Mammary epithelial cell (primary cell): ENCODE measurements around the gene CAPN7.

Source experiments
- CTCF ChIP-seq, 2 donors: IDR thresholded peaks in 1 of 2; conservative IDR thresholded peaks in 1 of 2; 2 replicates each; pipeline ENCODE4 v1.5.1; 2011 to 2012; ENCODE audit warnings: inconsistent platforms in 2 of 2, low read length in 2 of 2, mild to moderate bottlenecking in 2 of 2, control low read depth in 1 of 2, low read depth in 1 of 2; ENCODE audit not compliant: insufficient read depth in 1 of 2; ENCODE audit errors: extremely low read depth in 1 of 2
- EZH2 ChIP-seq: IDR thresholded peaks from 2 replicates; pipeline ENCODE4 v1.6.1; 2012; ENCODE audit warnings: low read length, inconsistent platforms, borderline replicate concordance

- no peak for TF ChIP-seq CTCF (conservative IDR thresholded peaks at IDR 0.05 in 1 of 2, IDR thresholded peaks at IDR 0.05 in 1 of 2; ENCODE audit: extremely low read depth in 1 of 2, insufficient read depth in 1 of 2, low read depth in 1 of 2, low read length in 2 of 2)
- no peak for TF ChIP-seq EZH2
Measured at GRCh38 chr3:15161133-15161532, 44.9 kb upstream of the CAPN7 start.
